GM12878 (cell line): ENCODE data around the gene NBDY. TPM values are rescaled to one million over a fixed set of nuclear protein-coding genes. Genes with fewer than 3 reads are reported as not detected.
A peak's percentile ranks its signal among the peaks of the same experiment; 100 is the strongest.

Source experiments
- ASH2L ChIP-seq: fragments of 300-600, 200-600 bp; sonication (generic); IDR thresholded peaks from 2 replicates; pipeline ENCODE4 v1.6.1; 2017; ENCODE audit warnings: low read depth, mild to moderate bottlenecking, borderline replicate concordance
- BCL11A ChIP-seq: IDR thresholded peaks from 2 replicates; pipeline ENCODE4 v1.6.1; 2011; ENCODE audit warnings: low read depth, low read length
- CHD4 ChIP-seq: fragments of 200-600 bp; sonication (generic); IDR thresholded peaks from 2 replicates; pipeline ENCODE4 v1.6.1; 2016; ENCODE audit warnings: mild to moderate bottlenecking
- DPF2 ChIP-seq: fragments of 450-650 bp; IDR thresholded peaks from 2 replicates; pipeline ENCODE4 v1.6.1; 2017; ENCODE audit warnings: mild to moderate bottlenecking
- EED ChIP-seq: sonication (generic); IDR thresholded peaks from 2 replicates; pipeline ENCODE4 v1.6.1; 2016; ENCODE audit warnings: antibody characterized with exemption, low read depth
- GATAD2B ChIP-seq: fragments of 450-650 bp; conservative IDR thresholded peaks from 2 replicates; pipeline ENCODE4 v1.6.1; 2017; ENCODE audit warnings: low read depth, mild to moderate bottlenecking, moderate library complexity
- HCFC1 ChIP-seq: fragments of 150-350 bp; IDR thresholded peaks from 2 replicates; pipeline ENCODE4 v1.6.1; 2014; ENCODE audit warnings: low read length
- NFXL1 ChIP-seq: fragments of 450-650 bp; IDR thresholded peaks from 2 replicates; pipeline ENCODE4 v1.6.1; 2017; ENCODE audit warnings: antibody characterized with exemption, mild to moderate bottlenecking, borderline replicate concordance
- NR2F1 ChIP-seq: fragments of 450-650 bp; conservative IDR thresholded peaks from 2 replicates; pipeline ENCODE4 v1.6.1; 2017; ENCODE audit warnings: mild to moderate bottlenecking
- PAX8 ChIP-seq: fragments of 450-650 bp; IDR thresholded peaks from 2 replicates; pipeline ENCODE4 v1.6.1; 2017; ENCODE audit warnings: mild to moderate bottlenecking, moderate library complexity
- RFX5 ChIP-seq: IDR thresholded peaks from 2 replicates; pipeline ENCODE4 v1.6.1; 2011; ENCODE audit warnings: low read depth, low read length, improper control_type of control experiment
- SIN3A ChIP-seq: IDR thresholded peaks from 2 replicates; pipeline ENCODE4 v1.6.1; 2012; ENCODE audit warnings: low read depth, low read length, improper control_type of control experiment
- SRF ChIP-seq, 2 experiments: IDR thresholded peaks; 2 replicates each; pipeline ENCODE4 v1.6.1; 2011; ENCODE audit warnings: low read depth in 2 of 2, low read length in 2 of 2, mild to moderate bottlenecking in 1 of 2, moderate library complexity in 1 of 2
- STAT3 ChIP-seq: IDR thresholded peaks from 2 replicates; pipeline ENCODE4 v1.6.1; 2011; ENCODE audit warnings: low read depth, low read length, improper control_type of control experiment
- WRNIP1 ChIP-seq: IDR thresholded peaks from 2 replicates; pipeline ENCODE4 v1.6.1; 2011; ENCODE audit warnings: low read depth, low read length, improper control_type of control experiment, borderline replicate concordance
- ZNF217 ChIP-seq: fragments of 450-650 bp; IDR thresholded peaks from 2 replicates; pipeline ENCODE4 v1.6.1; 2017; ENCODE audit warnings: antibody characterized with exemption, mild to moderate bottlenecking
- ZNF274 ChIP-seq: IDR thresholded peaks from one replicate; pipeline ENCODE4 v1.8.0; 2011; ENCODE audit not compliant: insufficient read length, insufficient read depth
- ZNF384 ChIP-seq: IDR thresholded peaks from 2 replicates; pipeline ENCODE4 v1.6.1; 2012; ENCODE audit warnings: low read depth, mild to moderate bottlenecking, low read length, improper control_type of control experiment, borderline replicate concordance
- ZNF592 ChIP-seq: fragments of 450-650 bp; IDR thresholded peaks from 2 replicates; pipeline ENCODE4 v1.6.1; 2017; ENCODE audit warnings: mild to moderate bottlenecking, moderate library complexity
- ZNF622 ChIP-seq: fragments of 450-650 bp; IDR thresholded peaks from 2 replicates; pipeline ENCODE4 v1.6.1; 2017; ENCODE audit warnings: mild to moderate bottlenecking, inconsistent platforms
- polyA plus RNA-seq, 11 experiments: library from polyadenylated mRNA; depleted of rRNA in 4 of 11; unstranded in 6 of 11; stranded (reverse) in 5 of 11; fragments of >200 nt; fragmentation: Nextera tagmentation in 4 of 11; fragmentation: Illumina TruSeq in 1 of 11; extraction: Ambion mirVana in 4 of 11; extraction: Trizol in 1 of 11; gene quantifications; 1 replicate in 1 of 11; 2 replicates in 10 of 11; pipeline versions ENCODE4 v1.2.1 to v1.2.3, GENCODE V29; 2011 to 2016; ENCODE audit warnings: inconsistent platforms in 2 of 11, missing spikeins in 2 of 11, low read depth in 1 of 11
- total RNA-seq, 4 experiments: library from RNA; depleted of rRNA in 3 of 4; stranded (reverse); fragments of >200 nt in 3 of 4; fragmentation: Illumina TruSeq in 1 of 4; extraction: Trizol in 1 of 4; gene quantifications; 2 replicates each; pipeline versions ENCODE4 v1.2.1 to v1.2.3, GENCODE V29; 2013 to 2021
- TF ChIP-seq, protein P1 (sequence below): fragments of 450-650 bp; IDR thresholded peaks from 2 replicates; pipeline ENCODE4 v1.6.1; 2017; ENCODE audit warnings: mild to moderate bottlenecking

NBDY gene
- total and polyA plus RNA-seq, 10 of the 15 experiments (the other 5 are each of a cell fraction or from before 2014, with no cell fraction given): 10.8 to 122 (median 61.5) TPM

GRCh38 chrX:56763556-56764152, 34.6 kb downstream of the NBDY start (continued):
- TF ChIP-seq ZNF592 (peak; percentile 91), DPF2 (no peak), PAX8 (no peak), ZNF384 (peak; percentile 99), CHD4 (no peak), SIN3A (no peak), BCL11A (no peak), SRF (IDR thresholded peaks at IDR 0.05; ENCODE audit: low read depth in 2 of 2, low read length in 2 of 2) (no peak), HCFC1 (no peak; the same call in 1 of the 2 replicates), ZNF217 (no peak), ASH2L (no peak), RFX5 (no peak), EED (no peak), ZNF274 (no peak), GATAD2B (no peak), NFXL1 (no peak), STAT3 (no peak), ZNF622 (no peak), WRNIP1 (no peak), NR2F1 (no peak)
- TF ChIP-seq, protein P1, sequence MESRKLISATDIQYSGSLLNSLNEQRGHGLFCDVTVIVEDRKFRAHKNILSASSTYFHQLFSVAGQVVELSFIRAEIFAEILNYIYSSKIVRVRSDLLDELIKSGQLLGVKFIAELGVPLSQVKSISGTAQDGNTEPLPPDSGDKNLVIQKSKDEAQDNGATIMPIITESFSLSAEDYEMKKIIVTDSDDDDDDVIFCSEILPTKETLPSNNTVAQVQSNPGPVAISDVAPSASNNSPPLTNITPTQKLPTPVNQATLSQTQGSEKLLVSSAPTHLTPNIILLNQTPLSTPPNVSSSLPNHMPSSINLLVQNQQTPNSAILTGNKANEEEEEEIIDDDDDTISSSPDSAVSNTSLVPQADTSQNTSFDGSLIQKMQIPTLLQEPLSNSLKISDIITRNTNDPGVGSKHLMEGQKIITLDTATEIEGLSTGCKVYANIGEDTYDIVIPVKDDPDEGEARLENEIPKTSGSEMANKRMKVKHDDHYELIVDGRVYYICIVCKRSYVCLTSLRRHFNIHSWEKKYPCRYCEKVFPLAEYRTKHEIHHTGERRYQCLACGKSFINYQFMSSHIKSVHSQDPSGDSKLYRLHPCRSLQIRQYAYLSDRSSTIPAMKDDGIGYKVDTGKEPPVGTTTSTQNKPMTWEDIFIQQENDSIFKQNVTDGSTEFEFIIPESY: no peak
